GM10847 (cell line): ENCODE measurements around the gene MUC5AC.

Experiments used
- POLR2A ChIP-seq: IDR thresholded peaks from 2 replicates; pipeline ENCODE4 v1.6.1; 2011; ENCODE audit not compliant: insufficient read length; ENCODE audit errors: extremely low read depth

Gene MUC5AC

GRCh38 chr11:1228101-1228821, 70.5 kb downstream of the MUC5AC start:
- no peak for TF ChIP-seq POLR2A

DNA sequence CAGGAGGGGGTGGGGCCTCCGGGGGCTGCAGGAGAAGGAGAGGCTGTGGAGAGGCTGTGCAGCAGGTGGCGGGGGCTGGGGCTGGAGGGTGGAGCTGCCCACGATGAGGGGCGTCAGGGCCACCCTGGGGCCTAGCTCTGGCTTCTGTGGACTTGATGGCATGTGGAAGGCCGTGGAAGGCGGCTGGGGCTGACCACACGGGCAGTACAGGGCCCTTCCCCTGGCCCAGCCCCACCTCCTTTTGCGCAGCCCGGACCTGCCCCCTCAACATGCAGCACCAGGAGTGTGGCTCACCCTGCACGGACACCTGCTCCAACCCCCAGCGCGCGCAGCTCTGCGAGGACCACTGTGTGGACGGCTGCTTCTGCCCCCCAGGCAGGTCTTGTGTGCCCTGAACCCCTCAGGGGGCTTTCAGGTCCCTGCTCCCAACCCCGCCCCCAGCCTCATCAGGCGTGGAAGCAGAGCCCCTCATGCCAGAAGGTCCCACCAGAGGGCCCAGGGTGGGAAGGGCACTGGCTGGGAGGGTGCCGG, 71.2 kb downstream of the MUC5AC start:
- no peak for TF ChIP-seq POLR2A

- no peak for TF ChIP-seq POLR2A
Observed at GRCh38 chr11:1229471-1230120, 71.8 kb downstream of the MUC5AC start.

GRCh38 chr11:1230121-1230455, 72.3 kb downstream of the MUC5AC start:
- TF ChIP-seq POLR2A: no peak

DNA sequence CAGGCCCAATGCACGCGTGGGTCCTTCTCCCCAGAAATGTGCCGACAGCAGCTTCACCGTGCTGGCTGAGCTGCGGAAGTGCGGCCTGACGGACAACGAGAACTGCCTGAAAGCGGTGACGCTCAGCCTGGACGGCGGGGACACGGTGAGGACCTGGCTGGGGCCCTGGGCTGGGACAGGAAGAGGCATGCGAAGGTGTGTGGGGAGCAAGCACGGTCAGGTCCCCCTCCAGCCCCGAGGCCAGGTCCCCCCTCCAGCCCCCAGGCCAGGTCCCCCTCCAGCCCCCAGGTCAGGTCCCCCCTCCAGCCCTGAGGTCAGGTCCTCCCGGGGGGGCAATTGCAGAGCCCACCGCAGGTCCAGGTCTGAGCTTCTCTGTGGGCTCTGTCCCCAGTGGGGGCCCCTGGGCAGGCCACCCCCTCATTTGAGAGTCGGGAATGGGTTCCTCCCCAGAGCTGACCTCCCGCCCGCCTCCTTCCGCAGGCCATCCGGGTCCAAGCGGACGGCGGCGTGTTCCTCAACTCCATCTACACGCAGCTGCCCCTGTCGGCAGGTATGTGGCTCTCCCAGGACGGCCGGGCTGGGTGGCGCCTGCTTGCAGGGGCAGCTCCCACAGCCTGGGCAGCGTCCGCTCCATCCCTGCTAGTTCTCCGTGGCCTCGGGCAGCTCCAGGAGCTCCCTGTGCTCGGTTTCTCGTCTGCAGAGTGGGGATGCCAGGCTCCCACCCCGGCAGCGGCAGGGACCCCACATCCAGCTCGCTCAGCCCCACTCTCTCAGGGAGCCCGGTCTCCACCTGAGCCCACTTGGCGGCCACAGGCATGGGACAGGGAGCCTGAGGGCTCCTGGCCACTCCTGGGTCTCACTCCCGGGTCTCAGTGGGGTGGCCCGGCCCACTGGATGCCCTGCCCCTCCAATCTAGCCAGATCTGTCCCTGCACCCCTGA, 73.0 kb downstream of the MUC5AC start:
- TF ChIP-seq POLR2A: no peak

DNA sequence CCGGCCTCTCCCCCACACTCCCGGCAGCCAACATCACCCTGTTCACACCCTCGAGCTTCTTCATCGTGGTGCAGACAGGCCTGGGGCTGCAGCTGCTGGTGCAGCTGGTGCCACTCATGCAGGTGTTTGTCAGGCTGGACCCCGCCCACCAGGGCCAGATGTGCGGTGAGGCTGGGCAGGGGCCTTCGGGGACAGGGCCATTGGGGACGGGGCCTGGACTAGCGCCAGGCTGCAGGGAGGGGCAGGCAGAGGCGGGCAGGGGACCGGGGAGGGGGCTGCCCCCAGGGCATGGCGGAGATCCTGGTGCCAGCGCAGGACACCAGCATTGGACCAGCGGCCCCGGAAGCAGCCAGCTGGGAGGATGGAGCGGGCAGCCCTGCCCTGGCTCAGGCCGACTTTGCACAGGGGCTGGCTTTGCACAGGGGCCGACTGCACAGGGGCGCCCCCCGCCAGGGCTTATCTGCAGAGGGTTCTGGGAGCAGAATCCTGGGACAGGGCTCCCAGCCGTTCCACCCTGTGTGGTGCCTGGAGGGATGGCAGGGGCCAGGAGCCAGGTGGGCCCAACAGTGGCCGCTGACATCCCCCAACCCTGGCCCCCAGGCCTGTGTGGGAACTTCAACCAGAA, 73.8 kb downstream of the MUC5AC start:
- no peak for TF ChIP-seq POLR2A

DNA sequence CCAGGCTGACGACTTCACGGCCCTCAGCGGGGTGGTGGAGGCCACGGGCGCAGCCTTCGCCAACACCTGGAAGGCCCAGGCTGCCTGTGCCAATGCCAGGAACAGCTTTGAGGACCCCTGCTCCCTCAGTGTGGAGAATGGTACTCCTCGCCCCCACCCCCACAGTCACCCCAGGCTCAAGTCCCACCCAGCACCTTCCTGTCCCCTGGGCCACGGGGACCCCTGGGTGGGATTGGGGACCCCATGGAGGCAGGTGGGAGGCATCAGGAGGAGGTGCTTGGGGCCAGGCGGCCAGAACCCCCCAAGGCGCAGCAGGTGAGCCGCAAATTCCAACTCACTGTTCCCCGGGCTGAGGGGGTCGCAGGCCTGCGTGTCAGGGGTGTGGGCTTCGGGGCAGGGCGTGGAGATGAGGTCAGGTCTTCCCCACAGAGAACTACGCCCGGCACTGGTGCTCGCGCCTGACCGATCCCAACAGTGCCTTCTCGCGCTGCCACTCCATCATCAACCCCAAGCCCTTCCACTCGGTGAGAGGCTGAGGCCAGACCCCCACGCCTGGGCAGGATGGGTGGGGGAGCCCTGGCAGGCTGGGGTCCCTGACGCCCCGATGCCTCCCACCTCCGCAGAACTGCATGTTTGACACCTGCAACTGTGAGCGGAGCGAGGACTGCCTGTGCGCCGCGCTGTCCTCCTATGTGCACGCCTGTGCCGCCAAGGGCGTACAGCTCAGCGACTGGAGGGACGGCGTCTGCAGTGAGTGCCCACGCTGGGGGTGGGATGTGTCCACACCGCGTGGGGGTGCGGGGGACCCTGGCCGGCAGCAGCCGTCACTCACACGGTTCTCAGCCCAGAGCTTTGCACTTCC, 74.5 kb downstream of the MUC5AC start:
- TF ChIP-seq POLR2A: no peak

GRCh38 chr11:1232883-1233321, 75.1 kb downstream of the MUC5AC start:
- no peak for TF ChIP-seq POLR2A

- TF ChIP-seq POLR2A: no peak
Observed at GRCh38 chr11:1233351-1234053, 75.7 kb downstream of the MUC5AC start.

- TF ChIP-seq POLR2A: no peak
Observed at GRCh38 chr11:1234054-1234720, 76.4 kb downstream of the MUC5AC start.

DNA sequence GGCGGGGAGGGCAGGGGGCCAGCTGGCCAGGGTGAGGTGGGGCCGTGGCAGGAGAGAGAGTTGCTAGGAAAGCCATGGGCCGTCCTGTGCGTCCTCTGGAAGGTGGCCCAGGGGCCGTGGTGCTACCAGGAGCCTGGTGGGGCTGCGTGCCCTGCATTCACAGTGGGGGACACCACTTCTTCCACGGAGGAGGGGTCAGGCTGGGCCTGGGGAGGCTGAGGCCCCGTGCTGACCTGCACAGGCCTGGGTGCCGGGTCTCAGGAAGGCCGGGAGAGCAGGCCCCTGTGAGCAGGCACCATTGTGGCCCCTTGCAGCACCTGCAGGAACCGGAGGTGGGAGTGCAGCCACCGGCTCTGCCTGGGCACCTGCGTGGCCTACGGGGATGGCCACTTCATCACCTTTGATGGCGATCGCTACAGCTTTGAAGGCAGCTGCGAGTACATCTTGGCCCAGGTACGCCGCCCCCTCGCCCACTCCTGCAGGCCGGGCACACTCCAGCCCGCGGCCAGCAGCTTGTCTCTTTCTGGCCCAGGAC, 77.1 kb downstream of the MUC5AC start:
- no peak for TF ChIP-seq POLR2A

DNA sequence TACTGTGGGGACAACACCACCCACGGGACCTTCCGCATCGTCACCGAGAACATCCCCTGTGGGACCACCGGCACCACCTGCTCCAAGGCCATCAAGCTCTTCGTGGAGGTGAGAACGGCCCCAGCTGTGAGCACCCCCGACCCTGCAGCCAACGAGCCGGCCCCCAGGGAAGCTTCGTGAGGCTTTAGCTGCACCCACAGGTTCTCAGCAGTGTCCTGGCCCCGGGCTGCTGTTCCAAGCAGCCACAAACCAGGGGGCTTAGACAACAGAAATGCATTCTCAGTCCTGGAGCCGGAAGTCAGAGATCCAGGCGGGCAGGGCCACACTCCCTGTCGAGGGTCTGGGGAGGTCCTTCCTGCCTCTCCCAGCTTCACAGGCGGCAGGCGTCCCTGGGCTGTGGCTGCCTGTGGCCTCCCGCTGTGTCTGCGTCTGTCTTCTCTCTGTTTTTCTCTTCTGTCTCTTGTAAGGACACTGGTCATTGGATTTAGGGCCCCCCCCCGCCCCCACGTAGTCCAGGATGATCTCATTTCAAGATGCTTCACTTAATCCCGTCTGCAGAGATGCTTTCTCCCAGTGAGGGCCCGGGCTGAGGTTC, 77.7 kb downstream of the MUC5AC start:
- TF ChIP-seq POLR2A: no peak
